Gastrocnemius medialis (tissue), 4 donors: Measurements from ENCODE around the gene TAX1BP3. TPM values are rescaled to one million over a fixed set of nuclear protein-coding genes. Genes with fewer than 3 reads are reported as not detected.

Source experiments
- ATAC-seq, 2 donors: fragments of 150-250 bp; one replicate each; pipeline ENCODE4 v1.9.1; 2016
- DNase-seq, 2 donors: peaks; one replicate each; pipeline ENCODE4 v3.0.0-alpha.2; 2019
- H3K27ac ChIP-seq, 4 donors: fragments of 200-600 bp; sonication (generic); 1 replicate in 1 of 4; 2 replicates in 3 of 4; pipeline ENCODE4 v1.5.1; 2016 to 2018; ENCODE audit warnings: mild to moderate bottlenecking in 2 of 4, moderate library complexity in 1 of 4
- H3K27me3 ChIP-seq, 3 donors: fragments of 200-600 bp; sonication (generic) in 2 of 3; 1 replicate in 1 of 3; 2 replicates in 2 of 3; pipeline versions ENCODE4 v1.5.1 to v1.6.0; 2016 to 2019; ENCODE audit warnings: mild to moderate bottlenecking in 1 of 3, moderate library complexity in 1 of 3
- H3K36me3 ChIP-seq, 2 donors: fragments of 200-600 bp; sonication (generic) in 1 of 2; one replicate each; pipeline ENCODE4 v1.5.1; 2017 to 2018
- H3K4me1 ChIP-seq, 2 donors: fragments of 200-600 bp; sonication (generic) in 1 of 2; one replicate each; pipeline ENCODE4 v1.5.1; 2016 to 2017; ENCODE audit warnings: mild to moderate bottlenecking in 2 of 2
- H3K4me3 ChIP-seq, 4 donors: fragments of 200-600 bp; sonication (generic) in 3 of 4; 1 replicate in 1 of 4; 2 replicates in 3 of 4; pipeline ENCODE4 v1.5.1; 2016 to 2019; ENCODE audit warnings: mild to moderate bottlenecking in 2 of 4
- H3K9me3 ChIP-seq, 3 donors: fragments of 200-600 bp; sonication (generic) in 2 of 3; 1 replicate in 1 of 3; 2 replicates in 2 of 3; pipeline ENCODE4 v1.5.1; 2016 to 2019
- CTCF ChIP-seq, 5 experiments: fragments of 450-650 bp in 3 of 5; fragments of 200-600 bp in 2 of 5; sonication (generic) in 2 of 5; IDR thresholded peaks in 4 of 5; conservative IDR thresholded peaks in 1 of 5; 1 replicate in 4 of 5; 2 replicates in 1 of 5; pipeline ENCODE4 v1.5.1; 2016 to 2019; ENCODE audit warnings: antibody characterized with exemption in 5 of 5, mild to moderate bottlenecking in 3 of 5, moderate library complexity in 3 of 5
- POLR2A ChIP-seq, 2 donors: fragments of 450-650 bp; IDR thresholded peaks; one replicate each; pipeline ENCODE4 v1.6.1; 2017; ENCODE audit warnings: antibody characterized with exemption in 2 of 2, mild to moderate bottlenecking in 2 of 2, moderate library complexity in 2 of 2
- in situ Hi-C, 4 donors: fragments of 200-750 bp; cut with MboI; loops; one replicate each; pipeline versions ENCODE4 v1.15.0 to v1.8.0; 2017; ENCODE audit warnings: low sequenced_read_pairs in 4 of 4
- intact Hi-C: fragments of 100-400 bp; cut with DNase I; formaldehyde crosslinking; loops from one replicate; pipeline ENCODE4 v1.15.1; 2023; ENCODE audit warnings: low total_unique reads
- total RNA-seq, 4 donors: library from RNA; depleted of rRNA; stranded (reverse); fragments of >200 nt; gene quantifications; one replicate each; pipeline versions ENCODE4 v1.1.0 to v1.2.3, GENCODE V29; 2016

The TAX1BP3 gene
- total RNA-seq, 4 donors from 2014 or later: 24.1 to 45.1 (median 33.8) TPM

- intact Hi-C loops (no loop called here), in situ Hi-C loops (no loop called here)
- no peak for TF ChIP-seq CTCF (IDR thresholded peaks at IDR 0.05 in 4 of 5, conservative IDR thresholded peaks at IDR 0.05 in 1 of 5)
- TF ChIP-seq POLR2A (IDR thresholded peaks at IDR 0.05): no peak
- no peaks in the 10 kb centered on the region for H3K27me3 ChIP-seq
- DNase-seq: no peak
- peaks cover 10 to 19% of the 10 kb centered on the region in 2 donors for H3K4me1 ChIP-seq
- H3K9me3 ChIP-seq: no peaks in the 10 kb centered on the region
- no peak overlapping the region for H3K4me3 ChIP-seq
- ATAC-seq: no peak
- H3K27ac ChIP-seq: peak overlapping the region in 2 of 4 donors; percentile 28 to 34
- peaks cover 0 to 16% of the 10 kb centered on the region in 2 donors for H3K36me3 ChIP-seq
Observed at GRCh38 chr17:3690094-3690715, 21.8 kb upstream of the TAX1BP3 start.

- ATAC-seq (no peak), DNase-seq (no peak)
- H3K9me3 ChIP-seq: no peaks in the 10 kb centered on the region
- H3K4me3 ChIP-seq: no peak overlapping the region
- in situ Hi-C loops: no loop called here
- H3K36me3 ChIP-seq: peaks cover 0 to 16% of the 10 kb centered on the region in 2 donors
- H3K4me1 ChIP-seq: peaks cover 9 to 11% of the 10 kb centered on the region in 2 donors
- intact Hi-C loops: no loop called here
- TF ChIP-seq CTCF (IDR thresholded peaks at IDR 0.05 in 4 of 5, conservative IDR thresholded peaks at IDR 0.05 in 1 of 5) (no peak), POLR2A (IDR thresholded peaks at IDR 0.05) (no peak)
- no peak overlapping the region for H3K27ac ChIP-seq
- H3K27me3 ChIP-seq: no peaks in the 10 kb centered on the region
Observed at GRCh38 chr17:3689262-3690093, 21.1 kb upstream of the TAX1BP3 start.

- peaks cover 5 to 6% of the 10 kb centered on the region in 2 donors for H3K4me1 ChIP-seq
- no peaks in the 10 kb centered on the region for H3K9me3 ChIP-seq
- in situ Hi-C loops (no loop called here), intact Hi-C loops (no loop called here)
- H3K4me3 ChIP-seq: no peak overlapping the region
- H3K27me3 ChIP-seq: no peaks in the 10 kb centered on the region
- no peak overlapping the region for H3K27ac ChIP-seq
- peaks cover 0 to 16% of the 10 kb centered on the region in 2 donors for H3K36me3 ChIP-seq
- DNase-seq (no peak), ATAC-seq (no peak)
- TF ChIP-seq CTCF (IDR thresholded peaks at IDR 0.05 in 4 of 5, conservative IDR thresholded peaks at IDR 0.05 in 1 of 5) (no peak), POLR2A (IDR thresholded peaks at IDR 0.05) (no peak)
Observed at GRCh38 chr17:3688852-3689261, 20.5 kb upstream of the TAX1BP3 start.

- intact Hi-C loops (no loop called here), in situ Hi-C loops (no loop called here)
- Histone ChIP-seq H3K27me3 (no peaks in the 10 kb centered on the region), H3K36me3 (peaks cover 0 to 16% of the 10 kb centered on the region in 2 donors), H3K27ac (no peak overlapping the region), H3K4me1 (peaks cover 0 to 2% of the 10 kb centered on the region in 2 donors), H3K9me3 (no peaks in the 10 kb centered on the region), H3K4me3 (no peak overlapping the region)
- ATAC-seq (no peak), DNase-seq (no peak)
- no peak for TF ChIP-seq POLR2A (IDR thresholded peaks at IDR 0.05)
- TF ChIP-seq CTCF (IDR thresholded peaks at IDR 0.05 in 4 of 5, conservative IDR thresholded peaks at IDR 0.05 in 1 of 5): no peak
Observed at GRCh38 chr17:3688027-3688553, 19.7 kb upstream of the TAX1BP3 start.
